Regular cardiac myocyte (primary cell): ENCODE measurements around the gene SHLD3. TPM values are rescaled to one million over a fixed set of nuclear protein-coding genes. Genes with fewer than 3 reads are reported as not detected.

Experiments used
- total RNA-seq: library from RNA; depleted of rRNA; stranded (reverse); fragments of >200 nt; gene quantifications from 2 replicates; pipeline ENCODE4 v1.2.3, GENCODE V29; 2014

The SHLD3 gene, protein sequence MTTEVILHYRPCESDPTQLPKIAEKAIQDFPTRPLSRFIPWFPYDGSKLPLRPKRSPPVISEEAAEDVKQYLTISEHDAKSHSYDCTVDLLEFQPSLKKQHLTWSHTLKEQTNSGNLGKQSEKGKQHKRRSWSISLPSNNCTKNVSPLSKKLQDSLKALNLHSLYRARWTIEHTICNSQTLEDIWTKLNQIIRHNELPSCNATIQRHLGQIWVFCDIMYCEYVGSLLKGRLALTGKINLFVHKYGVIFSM
- total RNA-seq = 2.3 and 3.6 TPM in 2 replicates

DNA sequence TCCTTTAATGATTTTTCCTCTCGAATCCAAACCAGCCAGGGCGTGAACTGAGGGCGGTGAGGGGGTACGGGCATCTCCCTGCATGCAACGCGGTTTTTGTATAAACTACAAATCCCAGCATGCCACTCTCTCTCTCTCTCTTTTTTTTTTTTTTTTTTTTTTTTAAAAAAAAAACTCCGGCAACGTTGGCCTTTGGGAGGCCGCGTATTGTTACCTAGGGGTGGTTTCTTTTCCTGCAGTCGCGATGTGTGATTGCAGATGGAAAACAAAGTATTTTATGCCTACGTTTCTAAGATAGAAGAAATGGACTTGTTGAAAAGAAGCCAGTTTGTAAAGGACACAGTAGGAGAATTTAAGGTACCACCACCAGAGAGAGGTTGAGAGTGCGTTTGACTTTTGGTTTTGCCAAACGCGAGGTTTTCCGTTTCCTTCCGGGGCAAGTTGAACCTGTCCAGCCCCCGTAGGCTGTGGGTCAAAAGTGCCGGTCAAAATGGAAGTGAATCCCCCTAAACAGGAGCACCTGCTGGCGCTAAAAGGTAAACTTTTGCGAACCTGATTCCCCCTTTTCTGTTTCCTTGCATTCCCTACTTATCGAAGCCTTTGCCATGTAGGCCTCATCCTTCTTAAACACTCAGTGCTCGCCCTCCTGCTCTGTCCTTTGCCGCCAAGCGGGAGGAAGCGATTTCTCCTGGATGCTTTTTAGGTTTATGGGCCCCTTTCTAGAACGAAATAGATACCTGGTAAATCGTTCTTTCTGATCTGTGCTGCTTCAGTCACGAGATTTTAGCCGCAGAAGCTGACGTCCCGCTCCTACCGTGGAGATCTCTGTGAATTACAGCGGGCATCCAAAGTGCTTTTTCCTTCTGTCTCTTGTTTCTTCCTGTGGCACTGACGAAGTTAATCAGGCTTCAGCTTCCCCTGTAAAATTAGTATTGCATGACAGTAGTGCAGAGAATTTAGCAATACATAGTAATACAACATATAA, at the start of gene SHLD3, which contains the start of gene TRAPPC13:
TSS of gene SHLD3 (plus strand) at position 457 of the 985 bp plus-strand sequence. CDS start 4,561 bp downstream, outside the sequence.
TSS of gene TRAPPC13 (plus strand) at position 457 of the 985 bp plus-strand sequence. CDS start at position 491, 34 bp downstream.

DNA sequence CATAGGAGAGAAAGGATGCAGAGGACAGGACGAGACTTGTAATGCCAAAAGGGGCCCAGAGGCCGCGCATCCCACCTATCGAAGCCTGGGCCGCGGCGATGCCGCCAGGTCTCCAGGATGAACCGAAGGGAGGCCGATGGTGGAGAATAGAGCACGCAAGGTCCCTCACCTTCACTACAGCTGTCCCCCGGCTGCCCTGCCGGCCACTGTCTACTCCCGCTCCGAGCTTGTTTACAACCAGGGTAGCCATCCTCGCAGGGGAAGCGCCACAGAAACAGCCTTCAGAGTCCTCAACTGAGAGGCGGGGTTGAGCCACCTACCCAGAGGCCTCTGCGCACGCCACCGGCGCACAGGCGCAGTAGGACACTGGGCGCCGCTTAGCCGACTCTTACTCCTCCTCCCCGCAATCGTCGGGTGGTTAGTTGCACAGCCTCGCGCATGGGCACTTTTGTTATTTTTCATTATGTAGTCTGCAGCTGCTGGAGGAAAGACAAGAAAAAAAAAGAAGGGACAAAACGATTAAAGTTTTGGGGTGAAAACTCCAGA, 729 bp upstream of the SHLD3 start, which contains the start of gene TRIM23:
TSS of gene TRIM23 (minus strand) at position 309 of the 546 bp plus-strand sequence. CDS start at position 250, 59 bp downstream.

Other genes with a start within 250 kb of the SHLD3 start
- gene ADAMTS6, start 143.1 kb upstream of the SHLD3 start, total RNA-seq = 205 and 208 TPM in 2 replicates
- gene CENPK, start 61.9 kb upstream of the SHLD3 start, total RNA-seq = 9.0 and 25.7 TPM in 2 replicates
- 29.7 and 74.7 TPM in 2 replicates for gene PPWD1, start 61.7 kb upstream of the SHLD3 start, total RNA-seq
- gene TRIM23, start 694 bp upstream of the SHLD3 start, total RNA-seq = 35.1 and 45.1 TPM in 2 replicates
- 28.2 and 35.0 TPM in 2 replicates for gene TRAPPC13, start within 50 bp of the SHLD3 start, total RNA-seq
- 20.6 and 33.0 TPM in 2 replicates for gene SGTB, start 97.1 kb downstream of the SHLD3 start, total RNA-seq
- 34.1 and 47.9 TPM in 2 replicates for gene NLN, start 97.2 kb downstream of the SHLD3 start, total RNA-seq